Vagina (tissue), 2 donors: Measurements from ENCODE around the gene SERTAD4. TPM values are rescaled to one million over a fixed set of nuclear protein-coding genes. Genes with fewer than 3 reads are reported as not detected.

ENCODE experiments used
- DNase-seq, 2 donors: peaks; one replicate each; pipeline ENCODE4 v3.0.0-alpha.2; 2017; ENCODE audit errors: extremely low spot score in 2 of 2
- H3K27ac ChIP-seq: fragments of 200-600 bp; sonication (generic); one replicate; pipeline ENCODE4 v1.5.1; 2019
- H3K27me3 ChIP-seq: fragments of 200-600 bp; sonication (generic); one replicate; pipeline ENCODE4 v1.5.1; 2019
- H3K36me3 ChIP-seq, 2 donors: fragments of 200-600 bp; sonication (generic); one replicate each; pipeline ENCODE4 v1.5.1; 2017 to 2019
- H3K4me1 ChIP-seq: fragments of 200-600 bp; sonication (generic); one replicate; pipeline ENCODE4 v1.5.1; 2019
- H3K4me3 ChIP-seq, 2 donors: fragments of 200-600 bp; sonication (generic); 1 replicate in 1 of 2; 2 replicates in 1 of 2; pipeline ENCODE4 v1.5.1; 2016 to 2019
- H3K9me3 ChIP-seq: fragments of 200-600 bp; sonication (generic); one replicate; pipeline ENCODE4 v1.5.1; 2019
- CTCF ChIP-seq, 3 experiments: fragments of 450-650 bp in 2 of 3; fragments of 200-600 bp in 1 of 3; sonication (generic) in 1 of 3; IDR thresholded peaks; one replicate each; pipeline ENCODE4 v1.5.1; 2017 to 2019; ENCODE audit warnings: antibody characterized with exemption in 3 of 3, mild to moderate bottlenecking in 2 of 3, moderate library complexity in 2 of 3
- POLR2A ChIP-seq, 2 donors: fragments of 450-650 bp; IDR thresholded peaks; one replicate each; pipeline ENCODE4 v1.6.1; 2017; ENCODE audit warnings: antibody characterized with exemption in 2 of 2, mild to moderate bottlenecking in 2 of 2, moderate library complexity in 2 of 2
- POLR2AphosphoS5 ChIP-seq, 2 donors: sonication (generic); formaldehyde crosslinking; IDR thresholded peaks; one replicate each; pipeline ENCODE4 v1.9.0; 2017; ENCODE audit warnings: antibody characterized with exemption in 2 of 2, mild to moderate bottlenecking in 2 of 2, low read depth in 1 of 2; ENCODE audit not compliant: insufficient read depth in 1 of 2
- intact Hi-C: fragments of 100-400 bp; cut with DNase I; formaldehyde crosslinking; loops from one replicate; pipeline ENCODE4 v1.15.1; 2023
- total RNA-seq: library from RNA; depleted of rRNA; stranded (reverse); fragments of >200 nt; gene quantifications from one replicate; pipeline ENCODE4 v1.2.3, GENCODE V29; 2016

Gene SERTAD4
- total RNA-seq, 1 donor from 2014 or later, result 2.7 TPM

- intact Hi-C loops, result no loop called here
- no peak for TF ChIP-seq CTCF (IDR thresholded peaks at IDR 0.05)
- no peak for TF ChIP-seq POLR2A (IDR thresholded peaks at IDR 0.05)
- no peak for TF ChIP-seq POLR2AphosphoS5 (IDR thresholded peaks at IDR 0.05; ENCODE audit: insufficient read depth in 1 of 2, low read depth in 1 of 2)
- Histone ChIP-seq H3K27me3 (no peaks in the 10 kb centered on the region), H3K27ac (no peak overlapping the region), H3K4me3 (no peak overlapping the region), H3K36me3 (peaks cover 0 to 5% of the 10 kb centered on the region in 2 donors), H3K4me1 (peaks cover 4% of the 10 kb centered on the region), H3K9me3 (no peaks in the 10 kb centered on the region)
- no peak for DNase-seq
Observed at GRCh38 chr1:210244746-210245367, 12.3 kb downstream of the SERTAD4 start.

- no peak for TF ChIP-seq POLR2A (IDR thresholded peaks at IDR 0.05)
- TF ChIP-seq POLR2AphosphoS5 (IDR thresholded peaks at IDR 0.05; ENCODE audit: insufficient read depth in 1 of 2, low read depth in 1 of 2), result no peak
- no peak for TF ChIP-seq CTCF (IDR thresholded peaks at IDR 0.05)
- no peaks in the 10 kb centered on the region for H3K9me3 ChIP-seq
Observed at GRCh38 chr1:210246447-210246846, 13.9 kb downstream of the SERTAD4 start.

GRCh38 chr1:210248341-210248740 lies 15.7 kb downstream of the SERTAD4 start:
- no peaks in the 10 kb centered on the region for H3K9me3 ChIP-seq
- peaks cover 29% of the 10 kb centered on the region for H3K4me1 ChIP-seq
- TF ChIP-seq POLR2A (IDR thresholded peaks at IDR 0.05), result no peak
- TF ChIP-seq POLR2AphosphoS5 (IDR thresholded peaks at IDR 0.05; ENCODE audit: insufficient read depth in 1 of 2, low read depth in 1 of 2), result no peak
- no peak for TF ChIP-seq CTCF (IDR thresholded peaks at IDR 0.05)
- no peaks in the 10 kb centered on the region for H3K36me3 ChIP-seq
- intact Hi-C loops, result no loop called here
- H3K27me3 ChIP-seq, result no peaks in the 10 kb centered on the region
- H3K4me3 ChIP-seq, result no peak overlapping the region
- no peak overlapping the region for H3K27ac ChIP-seq
- DNase-seq, result no peak

More at GRCh38 chr1:210246447-210246846, 13.9 kb downstream of the SERTAD4 start:
- Histone ChIP-seq H3K27me3 (no peaks in the 10 kb centered on the region), H3K36me3 (peaks cover 0 to 5% of the 10 kb centered on the region in 2 donors), H3K27ac (no peak overlapping the region), H3K4me3 (no peak overlapping the region), H3K4me1 (peaks cover 12% of the 10 kb centered on the region)
- no peak for DNase-seq
- intact Hi-C loops, result no loop called here

- Histone ChIP-seq H3K27me3 (no peaks in the 10 kb centered on the region), H3K36me3 (no peaks in the 10 kb centered on the region), H3K9me3 (no peaks in the 10 kb centered on the region), H3K27ac (no peak overlapping the region), H3K4me1 (peaks cover 29% of the 10 kb centered on the region), H3K4me3 (peak overlapping the region; percentile 49 to 52)
- no peak for TF ChIP-seq POLR2A (IDR thresholded peaks at IDR 0.05)
- TF ChIP-seq CTCF (IDR thresholded peaks at IDR 0.05), result no peak
- no peak for DNase-seq
- intact Hi-C loops, result no loop called here
Observed at GRCh38 chr1:210250665-210250997, 18.0 kb downstream of the SERTAD4 start.

- no peaks in the 10 kb centered on the region for H3K9me3 ChIP-seq
- H3K4me1 ChIP-seq, result peaks cover 29% of the 10 kb centered on the region
- no peaks in the 10 kb centered on the region for H3K36me3 ChIP-seq
- no peaks in the 10 kb centered on the region for H3K27me3 ChIP-seq
- TF ChIP-seq POLR2AphosphoS5 (IDR thresholded peaks at IDR 0.05; ENCODE audit: insufficient read depth in 1 of 2, low read depth in 1 of 2) (peak in 1 of 2 donors; percentile 20), CTCF (IDR thresholded peaks at IDR 0.05) (no peak), POLR2A (IDR thresholded peaks at IDR 0.05) (no peak)
- DNase-seq, result no peak
- intact Hi-C loops, result no loop called here
- peak overlapping the region; percentile 49 to 52 for H3K4me3 ChIP-seq
- H3K27ac ChIP-seq, result peak overlapping the region; percentile 51
Observed at GRCh38 chr1:210250998-210251679, 18.5 kb downstream of the SERTAD4 start.
